ENCODE results near the gene PKLR. TPM values are rescaled to one million over a fixed set of nuclear protein-coding genes. Genes with fewer than 3 reads are reported as not detected.

Gene PKLR
- total and polyA plus RNA-seq, 2 of the 8 experiments (the other 6 are each of a cell fraction or from before 2014, with no cell fraction given): 2.3 to 7.5 TPM

DNA sequence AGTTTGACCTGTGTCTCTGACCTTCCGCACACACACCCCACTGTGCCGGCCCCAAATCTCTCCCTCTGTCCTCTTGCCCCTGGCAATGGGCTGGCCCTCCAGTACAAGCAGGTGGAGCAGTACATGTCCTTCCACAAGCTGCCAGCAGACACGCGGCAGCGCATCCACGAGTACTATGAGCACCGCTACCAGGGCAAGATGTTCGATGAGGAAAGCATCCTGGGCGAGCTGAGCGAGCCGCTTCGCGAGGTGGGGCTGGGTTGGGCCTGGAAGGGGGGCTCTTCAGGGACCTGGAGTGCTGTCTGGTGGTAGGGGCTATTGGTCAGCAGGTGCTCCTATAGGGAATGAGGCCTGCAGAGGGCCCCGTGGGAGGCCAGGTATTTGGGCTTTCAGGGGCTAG lies 16.2 kb downstream of the PKLR start:
- Histone ChIP-seq H2BK20ac (ENCODE audit: low read length) (no peak overlapping the region), H3K79me2 (ENCODE audit: control insufficient read depth in 1 of 2, insufficient read depth in 2 of 2, low read length in 2 of 2) (no peaks in the 10 kb centered on the region), H3K36me3 (ENCODE audit: control insufficient read depth in 2 of 4, insufficient read depth in 4 of 4, low read length in 3 of 4) (no peaks in the 10 kb centered on the region; a peak in 1 of 8 replicates), H3K14ac (ENCODE audit: insufficient read length) (no peak overlapping the region), H2AFZ (ENCODE audit: low read length) (no peak overlapping the region), H3K9me3 (ENCODE audit: insufficient read depth in 2 of 2, low read depth in 1 of 2, low read length in 1 of 2) (no peaks in the 10 kb centered on the region), H3K23me2 (ENCODE audit: low read depth, low read length) (no peaks in the 10 kb centered on the region), H3K23ac (ENCODE audit: insufficient read length) (no peak overlapping the region), H4K20me1 (replicated peaks in 1 of 2; ENCODE audit: control insufficient read depth in 1 of 2, insufficient read depth in 2 of 2, low read length in 2 of 2) (no peaks in the 10 kb centered on the region), H3K9ac (replicated peaks in 1 of 4; ENCODE audit: extremely low read depth in 1 of 4, low read depth in 3 of 4, low read length in 3 of 4) (no peak overlapping the region), H2BK5ac (ENCODE audit: low read depth, low read length) (no peak overlapping the region; the same call in 1 of the 2 replicates), H3K56ac (replicated peaks; ENCODE audit: insufficient read length, low read depth, low read length) (no peak overlapping the region), H4K8ac (ENCODE audit: extremely low read depth, insufficient read depth, low read length) (peak overlapping the region; percentile 46), H2BK12ac (ENCODE audit: low read depth, low read length) (no peak overlapping the region), H3K4ac (replicated peaks; ENCODE audit: insufficient read length, low read depth, low read length) (no peak overlapping the region), H3K4me3 (ENCODE audit: extremely low read depth in 1 of 4, insufficient read depth in 2 of 4, low read depth in 3 of 4, low read length in 4 of 4) (no peak overlapping the region), H3K27me3 (replicated peaks in 1 of 4; ENCODE audit: control insufficient read depth in 3 of 4, extremely low read depth in 1 of 4, insufficient read depth in 3 of 4, low read length in 3 of 4) (no peaks in the 10 kb centered on the region), H3K79me1 (ENCODE audit: low read depth, low read length) (no peaks in the 10 kb centered on the region), H2BK15ac (ENCODE audit: low read length) (no peak overlapping the region), H2AK5ac (ENCODE audit: low read depth, low read length) (no peak overlapping the region), H4K91ac (replicated peaks; ENCODE audit: insufficient read length, low read length) (no peak overlapping the region), H3K18ac (ENCODE audit: extremely low read depth, low read length) (no peak overlapping the region), H4K5ac (ENCODE audit: insufficient read length, low read depth, low read length) (no peak overlapping the region), H2BK120ac (replicated peaks; ENCODE audit: low read depth, low read length) (no peak overlapping the region), H3K4me1 (replicated peaks in 1 of 4; ENCODE audit: control insufficient read depth in 3 of 4, insufficient read depth in 4 of 4, low read length in 3 of 4) (no peaks in the 10 kb centered on the region; a peak in 1 of 7 replicates), H3K27ac (ENCODE audit: low read depth, low read length) (no peak overlapping the region), H3K4me2 (ENCODE audit: insufficient read depth in 1 of 2, low read depth in 2 of 2, low read length in 2 of 2) (no peak overlapping the region)
- ChIA-PET POLR2A (ENCODE audit: partially characterized antibody) (interaction anchor here (1.0 to 2.1 kb wide), 5 partner anchors 12 to 41 kb away, joined by 4 to 7 read pairs (median 6); partner anchors contain the start of genes CLK2, RUSC1 and SCAMP3), CTCF (ENCODE audit: partially characterized antibody) (interaction anchor here (0.6 to 8.4 kb wide), 5 partner anchors 9 to 287 kb away, joined by 3 to 79 read pairs (median 4); partner anchors contain the start of gene FDPS)
- WGBS, 2 experiments (ENCODE audit: extremely low coverage in 1 of 2, insufficient coverage in 1 of 2, insufficient read length in 1 of 2, insufficient replicate concordance in 2 of 2, low coverage in 1 of 2, low lambda C conversion rate in 2 of 2, missing lambda C conversion rate in 1 of 2): 94% methylated on average over 14 of the region's 14 CpGs; no CpG with 5 or more reads in 1 of the 2 experiments
- DNase-seq (ENCODE audit: low read depth in 1 of 2, low spot score in 2 of 2): no peak
- no peak for FAIRE-seq
- TF ChIP-seq BACH1 (IDR thresholded peaks at IDR 0.05; ENCODE audit: low read length): no peak

All from H1 (cell line).